ENCODE results near the gene PNMA8B.

PNMA8B gene

GRCh38 chr19:46493236-46494145, 2.2 kb downstream of the PNMA8B start:
- in situ Hi-C loops (cut with MboI; ENCODE audit: low pct_unique_long_range_greater_than_20kb, low sequenced_read_pairs, unreplicated experiment): loop anchor here (25.0 kb wide), 1 partner anchor 206 kb away; the partner anchor contains the start of gene HIF3A
- TF ChIP-seq, protein P1, sequence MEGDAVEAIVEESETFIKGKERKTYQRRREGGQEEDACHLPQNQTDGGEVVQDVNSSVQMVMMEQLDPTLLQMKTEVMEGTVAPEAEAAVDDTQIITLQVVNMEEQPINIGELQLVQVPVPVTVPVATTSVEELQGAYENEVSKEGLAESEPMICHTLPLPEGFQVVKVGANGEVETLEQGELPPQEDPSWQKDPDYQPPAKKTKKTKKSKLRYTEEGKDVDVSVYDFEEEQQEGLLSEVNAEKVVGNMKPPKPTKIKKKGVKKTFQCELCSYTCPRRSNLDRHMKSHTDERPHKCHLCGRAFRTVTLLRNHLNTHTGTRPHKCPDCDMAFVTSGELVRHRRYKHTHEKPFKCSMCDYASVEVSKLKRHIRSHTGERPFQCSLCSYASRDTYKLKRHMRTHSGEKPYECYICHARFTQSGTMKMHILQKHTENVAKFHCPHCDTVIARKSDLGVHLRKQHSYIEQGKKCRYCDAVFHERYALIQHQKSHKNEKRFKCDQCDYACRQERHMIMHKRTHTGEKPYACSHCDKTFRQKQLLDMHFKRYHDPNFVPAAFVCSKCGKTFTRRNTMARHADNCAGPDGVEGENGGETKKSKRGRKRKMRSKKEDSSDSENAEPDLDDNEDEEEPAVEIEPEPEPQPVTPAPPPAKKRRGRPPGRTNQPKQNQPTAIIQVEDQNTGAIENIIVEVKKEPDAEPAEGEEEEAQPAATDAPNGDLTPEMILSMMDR (IDR thresholded peaks at IDR 0.05; ENCODE audit: extremely low read depth, insufficient read depth, missing control alignments): no peak
- no peak for DNase-seq (ENCODE audit: low spot score)

- in situ Hi-C loops (cut with MboI; ENCODE audit: low pct_unique_long_range_greater_than_20kb, low sequenced_read_pairs, unreplicated experiment): loop anchor here (25.0 kb wide), 1 partner anchor 206 kb away; the partner anchor contains the start of gene HIF3A
- TF ChIP-seq, protein P1 (IDR thresholded peaks at IDR 0.05; ENCODE audit: extremely low read depth, insufficient read depth, missing control alignments): no peak
- no peak for DNase-seq (ENCODE audit: low spot score)
Measured at GRCh38 chr19:46492841-46493235, 2.8 kb downstream of the PNMA8B start.

- in situ Hi-C loops (cut with MboI; ENCODE audit: low pct_unique_long_range_greater_than_20kb, low sequenced_read_pairs, unreplicated experiment): loop anchor here (25.0 kb wide), 1 partner anchor 205 kb away; the partner anchor contains the start of gene HIF3A
- no peak for DNase-seq (ENCODE audit: low spot score)
- TF ChIP-seq, protein P1 (IDR thresholded peaks at IDR 0.05; ENCODE audit: extremely low read depth, insufficient read depth, missing control alignments): no peak
Measured at GRCh38 chr19:46491975-46492682, 3.5 kb downstream of the PNMA8B start.

GRCh38 chr19:46490774-46491173, 4.9 kb downstream of the PNMA8B start:
- in situ Hi-C loops (cut with MboI; ENCODE audit: low pct_unique_long_range_greater_than_20kb, low sequenced_read_pairs, unreplicated experiment): loop anchor here (25.0 kb wide), 1 partner anchor 203 kb away; the partner anchor contains the start of gene HIF3A
- no peak for DNase-seq (ENCODE audit: low spot score)

GRCh38 chr19:46489445-46490272, 6.0 kb downstream of the PNMA8B start:
- in situ Hi-C loops (cut with MboI; ENCODE audit: low pct_unique_long_range_greater_than_20kb, low sequenced_read_pairs, unreplicated experiment): loop anchor here (5.0 to 25.0 kb wide), 2 partner anchors 87 to 202 kb away; partner anchors contain the start of gene HIF3A
- DNase-seq (ENCODE audit: low spot score): no peak
- TF ChIP-seq, protein P1 (IDR thresholded peaks at IDR 0.05; ENCODE audit: extremely low read depth, insufficient read depth, missing control alignments): no peak

More at GRCh38 chr19:46490774-46491173, 4.9 kb downstream of the PNMA8B start:
- TF ChIP-seq, protein P1 (IDR thresholded peaks at IDR 0.05; ENCODE audit: extremely low read depth, insufficient read depth, missing control alignments): no peak

Measured in GM13977 (cell line).